Esophagus squamous epithelium (tissue), 4 donors: ENCODE measurements around the gene C16orf86.

ENCODE experiments used
- POLR2A ChIP-seq, 4 donors: fragments of 450-650 bp; IDR thresholded peaks; one replicate each; pipeline ENCODE4 v1.6.1; 2017; ENCODE audit warnings: antibody characterized with exemption in 4 of 4, mild to moderate bottlenecking in 4 of 4, moderate library complexity in 3 of 4
- TF ChIP-seq, protein P1 (sequence below), 6 experiments: fragments of 450-650 bp in 4 of 6; fragments of 200-600 bp in 2 of 6; sonication (generic) in 2 of 6; IDR thresholded peaks; one replicate each; pipeline ENCODE4 v1.5.1; 2016 to 2019; ENCODE audit warnings: antibody characterized with exemption in 6 of 6, mild to moderate bottlenecking in 4 of 6, moderate library complexity in 4 of 6

DNA sequence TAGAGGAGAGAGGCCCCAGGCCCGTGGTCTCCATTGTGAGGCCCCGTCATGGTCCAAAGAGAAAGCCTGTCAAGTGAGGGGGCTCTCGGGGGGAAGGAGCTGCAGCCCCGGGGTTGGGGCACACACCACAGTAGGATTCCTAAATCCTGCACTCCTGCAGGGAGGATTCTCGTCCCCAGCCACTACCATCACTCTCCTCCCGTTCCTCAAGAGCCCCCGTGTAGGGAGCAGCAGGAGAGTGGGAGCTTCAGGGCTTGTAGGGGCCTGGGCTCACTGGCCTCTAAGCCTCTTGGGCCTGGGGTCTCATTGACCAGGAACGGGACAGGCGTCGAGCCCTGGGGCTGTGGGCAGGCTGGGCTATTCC lies 821 bp downstream of the C16orf86 start:
- TF ChIP-seq, protein P1, sequence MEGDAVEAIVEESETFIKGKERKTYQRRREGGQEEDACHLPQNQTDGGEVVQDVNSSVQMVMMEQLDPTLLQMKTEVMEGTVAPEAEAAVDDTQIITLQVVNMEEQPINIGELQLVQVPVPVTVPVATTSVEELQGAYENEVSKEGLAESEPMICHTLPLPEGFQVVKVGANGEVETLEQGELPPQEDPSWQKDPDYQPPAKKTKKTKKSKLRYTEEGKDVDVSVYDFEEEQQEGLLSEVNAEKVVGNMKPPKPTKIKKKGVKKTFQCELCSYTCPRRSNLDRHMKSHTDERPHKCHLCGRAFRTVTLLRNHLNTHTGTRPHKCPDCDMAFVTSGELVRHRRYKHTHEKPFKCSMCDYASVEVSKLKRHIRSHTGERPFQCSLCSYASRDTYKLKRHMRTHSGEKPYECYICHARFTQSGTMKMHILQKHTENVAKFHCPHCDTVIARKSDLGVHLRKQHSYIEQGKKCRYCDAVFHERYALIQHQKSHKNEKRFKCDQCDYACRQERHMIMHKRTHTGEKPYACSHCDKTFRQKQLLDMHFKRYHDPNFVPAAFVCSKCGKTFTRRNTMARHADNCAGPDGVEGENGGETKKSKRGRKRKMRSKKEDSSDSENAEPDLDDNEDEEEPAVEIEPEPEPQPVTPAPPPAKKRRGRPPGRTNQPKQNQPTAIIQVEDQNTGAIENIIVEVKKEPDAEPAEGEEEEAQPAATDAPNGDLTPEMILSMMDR (IDR thresholded peaks at IDR 0.05): no peak
- TF ChIP-seq POLR2A (IDR thresholded peaks at IDR 0.05): no peak
